NCI-H1694 treated with DMSO at 0.1 percent for 48 hours (cell line): ENCODE results near the gene GBX1.

Experiments used
- DNase-seq: peaks from one replicate; lab custom pipeline; 2025; lab: John Stamatoyannopoulos, UW

Gene GBX1

GRCh38 chr7:151167197-151167961 lies at the start of gene GBX1:
Gene GBX1 (minus strand): TSS chr7:151167694. CDS start chr7:151167548, 146 bp downstream.
- peak; percentile 18 for DNase-seq

GRCh38 chr7:151215396-151215795 lies 47.9 kb upstream of the GBX1 start:
- no peak for DNase-seq

- DNase-seq = no peak
These were observed 46.3 kb upstream of the GBX1 start for GRCh38 chr7:151213826-151214225.

GRCh38 chr7:151212626-151213025 lies 45.1 kb upstream of the GBX1 start:
- DNase-seq = no peak

GRCh38 chr7:151211155-151211772 lies 43.8 kb upstream of the GBX1 start:
- DNase-seq = no peak

- DNase-seq = no peak
These were observed 42.8 kb upstream of the GBX1 start, which contains the start of gene H2BK1 for GRCh38 chr7:151210087-151210854. Gene H2BK1 (minus strand): TSS chr7:151210488. CDS start chr7:151210318, 170 bp downstream.

GRCh38 chr7:151209588-151209987 lies 42.1 kb upstream of the GBX1 start:
- no peak for DNase-seq

GRCh38 chr7:151208253-151208862 lies 40.9 kb upstream of the GBX1 start:
- no peak for DNase-seq

- DNase-seq = no peak
These were observed 40.3 kb upstream of the GBX1 start for GRCh38 chr7:151207804-151208203.

GRCh38 chr7:151207315-151207714 lies 39.8 kb upstream of the GBX1 start:
- DNase-seq = no peak

GRCh38 chr7:151206914-151207313 lies 39.4 kb upstream of the GBX1 start:
- DNase-seq = no peak

- DNase-seq = no peak
These were observed 38.2 kb upstream of the GBX1 start for GRCh38 chr7:151205730-151206129.

- DNase-seq = no peak
These were observed 37.0 kb upstream of the GBX1 start for GRCh38 chr7:151204383-151205032.

- DNase-seq = no peak
These were observed 35.3 kb upstream of the GBX1 start for GRCh38 chr7:151202836-151203235.

GRCh38 chr7:151201751-151202150 lies 34.3 kb upstream of the GBX1 start:
- DNase-seq = no peak

- DNase-seq = no peak
These were observed 33.9 kb upstream of the GBX1 start for GRCh38 chr7:151201344-151201743.

GRCh38 chr7:151198945-151199848 lies 31.7 kb upstream of the GBX1 start:
- DNase-seq = peak; percentile 49

- no peak for DNase-seq
These were observed 30.4 kb upstream of the GBX1 start for GRCh38 chr7:151197932-151198331.

- no peak for DNase-seq
These were observed 28.3 kb upstream of the GBX1 start for GRCh38 chr7:151195616-151196450.

- DNase-seq = no peak
These were observed 26.7 kb upstream of the GBX1 start for GRCh38 chr7:151194188-151194587.
